IMR-90 (cell line): ENCODE data around the gene ELOVL2. TPM values are rescaled to one million over a fixed set of nuclear protein-coding genes. Genes with fewer than 3 reads are reported as not detected.

ENCODE experiments used
- ATAC-seq: fragments of 200-7000 bp; cut with Tn5 transposase; 2 replicates; pipeline ENCODE4 v1.9.1; 2020; ENCODE audit warnings: low read depth, mild to moderate bottlenecking, moderate library complexity
- BruUV-seq: library from RNA; stranded (reverse); fragments of 400-500 nt; replicated peaks from 2 replicates; lab custom pipeline; 2021; lab: Mats Ljungman, UMichigan
- CTCF ChIA-PET: fragments of 300-600 bp; formaldehyde crosslinking; extraction: SDS; loops from one replicate; lab custom pipeline; 2021; ENCODE audit warnings: antibody characterized with exemption; lab: Yijun Ruan, JAX
- POLR2A ChIA-PET: fragments of 300-600 bp; sonication (Branson Sonifier 250); formaldehyde crosslinking; loops from one replicate; lab custom pipeline; 2022; ENCODE audit warnings: antibody characterized with exemption; ENCODE audit not compliant: unreplicated experiment; lab: Charles Lee
- DNase-seq: peaks from one replicate; pipeline ENCODE4 v3.0.0; 2013
- H2AFZ ChIP-seq: replicated peaks from 2 replicates; pipeline ENCODE3; 2013; ENCODE audit warnings: low read length, mild to moderate bottlenecking; ENCODE audit not compliant: poor library complexity
- H2AK5ac ChIP-seq: 2 replicates; pipeline ENCODE4 v1.6.1; 2013; ENCODE audit warnings: low read depth, low read length, inconsistent platforms
- H2AK9ac ChIP-seq: replicated peaks from 2 replicates; pipeline ENCODE3; 2013; ENCODE audit warnings: mild to moderate bottlenecking, low read depth, low read length, moderate library complexity; ENCODE audit not compliant: poor library complexity
- H2BK120ac ChIP-seq: 2 replicates; pipeline ENCODE4 v1.6.1; 2013; ENCODE audit warnings: low read depth, low read length, inconsistent platforms
- H2BK15ac ChIP-seq: 3 replicates; pipeline ENCODE4 v1.6.1; 2013; ENCODE audit warnings: low read depth, low read length, inconsistent platforms
- H2BK20ac ChIP-seq: 2 replicates; pipeline ENCODE4 v1.6.1; 2013; ENCODE audit warnings: low read depth, mild to moderate bottlenecking, inconsistent platforms, low read length, moderate library complexity
- H2BK5ac ChIP-seq: 2 replicates; pipeline ENCODE4 v1.6.1; 2013; ENCODE audit warnings: mild to moderate bottlenecking, low read depth, low read length, inconsistent platforms; ENCODE audit not compliant: poor library complexity, severe bottlenecking
- H3K14ac ChIP-seq: replicated peaks from 2 replicates; pipeline ENCODE4 v1.6.1; 2013; ENCODE audit warnings: low read depth, low read length, inconsistent platforms
- H3K18ac ChIP-seq: 2 replicates; pipeline ENCODE4 v1.6.1; 2013; ENCODE audit warnings: low read depth, low read length, control low read depth
- H3K23ac ChIP-seq: 2 replicates; pipeline ENCODE4 v1.6.1; 2013; ENCODE audit warnings: low read depth, low read length, inconsistent platforms
- H3K27ac ChIP-seq: 2 replicates; pipeline ENCODE4 v1.5.1; 2013; ENCODE audit warnings: mild to moderate bottlenecking, control low read depth, low read length; ENCODE audit not compliant: insufficient read depth
- H3K27me3 ChIP-seq: 2 replicates; pipeline ENCODE4 v1.6.1; 2013; ENCODE audit warnings: low read length; ENCODE audit not compliant: control insufficient read depth, insufficient read depth
- H3K36me3 ChIP-seq: 2 replicates; pipeline ENCODE4 v1.6.1; 2013; ENCODE audit warnings: low read length, mixed read lengths; ENCODE audit not compliant: control insufficient read depth, insufficient read depth
- H3K4ac ChIP-seq: 2 replicates; pipeline ENCODE4 v1.6.1; 2013; ENCODE audit warnings: low read depth, low read length, inconsistent platforms
- H3K4me1 ChIP-seq: 2 replicates; pipeline ENCODE4 v1.6.1; 2013; ENCODE audit warnings: low read length, mixed read lengths; ENCODE audit not compliant: control insufficient read depth, insufficient read depth
- H3K4me2 ChIP-seq: 2 replicates; pipeline ENCODE4 v1.6.1; 2013; ENCODE audit warnings: low read depth, mild to moderate bottlenecking, control low read depth, low read length, moderate library complexity
- H3K4me3 ChIP-seq: 2 replicates; pipeline ENCODE4 v1.5.1; 2013; ENCODE audit warnings: low read depth, mild to moderate bottlenecking, control low read depth, low read length, moderate library complexity; ENCODE audit not compliant: insufficient read depth
- H3K56ac ChIP-seq: 2 replicates; pipeline ENCODE4 v1.6.1; 2013; ENCODE audit warnings: low read length, inconsistent platforms; ENCODE audit not compliant: insufficient read depth; ENCODE audit errors: extremely low read depth
- H3K79me1 ChIP-seq, 2 experiments: 2 replicates each; pipeline ENCODE4 v1.6.1; 2013; ENCODE audit warnings: low read length in 2 of 2, inconsistent platforms in 1 of 2, low read depth in 1 of 2
- H3K9ac ChIP-seq: 2 replicates; pipeline ENCODE4 v1.6.1; 2013; ENCODE audit warnings: low read depth, low read length, control low read depth
- H3K9me1 ChIP-seq: 2 replicates; pipeline ENCODE4 v1.6.1; 2013; ENCODE audit warnings: low read length, inconsistent platforms; ENCODE audit not compliant: insufficient read depth
- H3K9me3 ChIP-seq: 2 replicates; pipeline ENCODE4 v1.6.1; 2013; ENCODE audit warnings: low read length; ENCODE audit not compliant: control insufficient read depth, insufficient read depth
- H4K20me1 ChIP-seq: 2 replicates; pipeline ENCODE4 v1.6.1; 2013; ENCODE audit warnings: low read length, inconsistent platforms; ENCODE audit not compliant: insufficient read depth
- H4K5ac ChIP-seq: 2 replicates; pipeline ENCODE4 v1.6.1; 2013; ENCODE audit warnings: mild to moderate bottlenecking, low read depth, low read length, control low read depth
- H4K8ac ChIP-seq, 2 experiments: 2 replicates each; pipeline ENCODE4 v1.6.1; 2013; ENCODE audit warnings: low read depth in 2 of 2, low read length in 2 of 2, control low read depth in 1 of 2, inconsistent platforms in 1 of 2
- H4K91ac ChIP-seq: 2 replicates; pipeline ENCODE4 v1.6.1; 2013; ENCODE audit warnings: low read depth, low read length, inconsistent platforms; ENCODE audit not compliant: insufficient read depth
- BHLHE40 ChIP-seq: fragments of 150-350 bp; IDR thresholded peaks from 2 replicates; pipeline ENCODE4 v1.6.1; 2016; ENCODE audit warnings: mild to moderate bottlenecking, low read depth, low read length
- CEBPB ChIP-seq: IDR thresholded peaks from 2 replicates; pipeline ENCODE4 v1.6.1; 2012; ENCODE audit warnings: low read depth, low read length, improper control_type of control experiment
- CHD1 ChIP-seq: IDR thresholded peaks from 2 replicates; pipeline ENCODE4 v1.6.1; 2012; ENCODE audit warnings: low read depth, low read length, improper control_type of control experiment
- FOS ChIP-seq: fragments of 150-350 bp; IDR thresholded peaks from 2 replicates; pipeline ENCODE4 v1.6.1; 2016; ENCODE audit warnings: low read depth, low read length
- MAFK ChIP-seq: IDR thresholded peaks from 2 replicates; pipeline ENCODE4 v1.6.1; 2012; ENCODE audit warnings: low read depth, low read length, improper control_type of control experiment
- MAZ ChIP-seq: IDR thresholded peaks from 2 replicates; pipeline ENCODE4 v1.6.1; 2012; ENCODE audit warnings: low read depth, mild to moderate bottlenecking, low read length, improper control_type of control experiment, moderate library complexity, borderline replicate concordance
- MXI1 ChIP-seq: IDR thresholded peaks from 2 replicates; pipeline ENCODE4 v1.6.1; 2012; ENCODE audit warnings: low read depth, mild to moderate bottlenecking, low read length, moderate library complexity, borderline replicate concordance
- NFE2L2 ChIP-seq: fragments of 150-350 bp; IDR thresholded peaks from 2 replicates; pipeline ENCODE4 v1.6.1; 2016; ENCODE audit warnings: low read depth, mild to moderate bottlenecking, low read length
- POLR2A ChIP-seq: IDR thresholded peaks from 2 replicates; pipeline ENCODE4 v1.6.1; 2012; ENCODE audit warnings: mild to moderate bottlenecking, low read depth, low read length
- RAD21 ChIP-seq: IDR thresholded peaks from 2 replicates; pipeline ENCODE4 v1.6.1; 2012; ENCODE audit warnings: low read length, improper control_type of control experiment
- RCOR1 ChIP-seq: IDR thresholded peaks from 2 replicates; pipeline ENCODE4 v1.6.1; 2012; ENCODE audit warnings: mild to moderate bottlenecking, low read length, improper control_type of control experiment; ENCODE audit not compliant: insufficient replicate concordance
- RFX5 ChIP-seq: IDR thresholded peaks from 2 replicates; pipeline ENCODE4 v1.8.0; 2012; ENCODE audit warnings: low read depth, mild to moderate bottlenecking, low read length, moderate library complexity
- SMC3 ChIP-seq: fragments of 150-350 bp; IDR thresholded peaks from 2 replicates; pipeline ENCODE4 v1.6.1; 2016; ENCODE audit warnings: low read depth, mild to moderate bottlenecking, antibody characterized with exemption, low read length, moderate library complexity
- USF2 ChIP-seq: fragments of 150-350 bp; IDR thresholded peaks from 2 replicates; pipeline ENCODE4 v1.6.1; 2017; ENCODE audit warnings: mild to moderate bottlenecking, antibody characterized with exemption, low read length, low read depth
- WGBS, 2 experiments: methylation state at CpG; one replicate each; pipeline versions ENCODE4 v1.1.5 to v1.1.7; 2013; ENCODE audit warnings: missing lambda C conversion rate in 2 of 2; ENCODE audit not compliant: insufficient read length in 1 of 2; ENCODE audit errors: extremely low coverage in 2 of 2; 5-methylcytosine and 5-hydroxymethylcytosine counted together
- dilution Hi-C: fragments of 300-500 bp; cut with HindIII; formaldehyde crosslinking; loops from one replicate; pipeline ENCODE4 v1.14.3; 2018; ENCODE audit warnings: low sequenced_read_pairs; ENCODE audit not compliant: unreplicated experiment
- in situ Hi-C: fragments of 300-500 bp; cut with MboI; formaldehyde crosslinking; loops from 3 replicates; pipeline ENCODE4 v1.14.3; 2019; ENCODE audit warnings: low sequenced_read_pairs, inconsistent platforms, mixed read lengths
- intact Hi-C: fragments of 100-400 bp; cut with micrococcal nuclease; formaldehyde crosslinking; loops from 2 replicates; pipeline ENCODE4 v1.10.0; 2022
- polyA plus RNA-seq, 3 experiments: library from polyadenylated mRNA; depleted of rRNA; stranded (reverse); fragments of >200 nt; gene quantifications; 2 replicates each; pipeline ENCODE4 v1.2.3, GENCODE V29; 2012; ENCODE audit warnings: low replicate concordance in 1 of 3
- total RNA-seq: library from RNA; depleted of rRNA; stranded (reverse); fragments of >200 nt; gene quantifications from 2 replicates; pipeline ENCODE4 v1.2.3, GENCODE V29; 2012
- TF ChIP-seq, protein P1 (sequence below): conservative IDR thresholded peaks from 2 replicates; pipeline ENCODE4 v1.5.1; 2012; ENCODE audit warnings: mild to moderate bottlenecking, low read depth, low read length, improper control_type of control experiment
- TF ChIP-seq, protein P2 (sequence below): fragments of 150-350 bp; IDR thresholded peaks from 2 replicates; pipeline ENCODE4 v1.6.1; 2016; ENCODE audit warnings: low read depth, mild to moderate bottlenecking, low read length, moderate library complexity, borderline replicate concordance

ELOVL2 gene
- total and polyA plus RNA-seq, 2 of the 4 experiments (the other 2 are of a cell fraction) = 6.3 to 7.9 TPM

DNA sequence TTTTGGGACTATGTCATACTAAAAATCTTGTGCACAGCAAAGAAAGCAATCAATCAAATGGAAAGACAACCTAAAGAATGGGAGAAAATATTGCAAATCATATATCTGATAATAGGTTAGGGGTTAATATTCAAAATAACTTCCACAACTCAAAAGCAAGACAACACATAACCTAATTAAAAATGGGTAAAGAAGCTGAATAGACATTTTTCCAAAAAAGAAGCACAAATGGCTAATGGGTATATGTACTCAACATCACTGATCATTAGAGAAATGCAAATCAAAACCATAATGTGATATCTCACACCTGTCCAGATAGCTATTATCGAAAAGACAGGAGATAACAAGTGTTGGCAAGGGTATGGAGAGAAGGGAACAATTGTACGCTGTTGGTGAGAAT, 104.3 kb downstream of the ELOVL2 start:
- Histone ChIP-seq H2BK15ac (no peak overlapping the region), H3K18ac (no peak overlapping the region), H3K9ac (no peak overlapping the region), H3K4ac (no peak overlapping the region), H4K20me1 (no peaks in the 10 kb centered on the region), H3K56ac (no peak overlapping the region), H2BK5ac (no peak overlapping the region), H3K9me3 (no peaks in the 10 kb centered on the region), H3K4me3 (no peak overlapping the region), H3K14ac (no peak overlapping the region), H4K91ac (no peak overlapping the region), H3K4me2 (no peak overlapping the region), H3K4me1 (no peaks in the 10 kb centered on the region), H2AFZ (no peak overlapping the region), H4K8ac (no peak overlapping the region), H2BK120ac (no peak overlapping the region), H3K36me3 (no peaks in the 10 kb centered on the region), H3K23ac (no peak overlapping the region), H2BK20ac (no peak overlapping the region), H2AK5ac (no peak overlapping the region), H4K5ac (no peak overlapping the region), H3K79me1 (no peaks in the 10 kb centered on the region), H3K27ac (no peak overlapping the region), H3K27me3 (peaks cover 2% of the 10 kb centered on the region; the same call in 1 of the 2 replicates), H2AK9ac (no peak overlapping the region), H3K9me1 (no peaks in the 10 kb centered on the region)
- POLR2A ChIA-PET = no interaction called here
- TF ChIP-seq NFE2L2 = no peak
- no peak for TF ChIP-seq SMC3
- no peak for TF ChIP-seq MXI1
- TF ChIP-seq, protein P1, sequence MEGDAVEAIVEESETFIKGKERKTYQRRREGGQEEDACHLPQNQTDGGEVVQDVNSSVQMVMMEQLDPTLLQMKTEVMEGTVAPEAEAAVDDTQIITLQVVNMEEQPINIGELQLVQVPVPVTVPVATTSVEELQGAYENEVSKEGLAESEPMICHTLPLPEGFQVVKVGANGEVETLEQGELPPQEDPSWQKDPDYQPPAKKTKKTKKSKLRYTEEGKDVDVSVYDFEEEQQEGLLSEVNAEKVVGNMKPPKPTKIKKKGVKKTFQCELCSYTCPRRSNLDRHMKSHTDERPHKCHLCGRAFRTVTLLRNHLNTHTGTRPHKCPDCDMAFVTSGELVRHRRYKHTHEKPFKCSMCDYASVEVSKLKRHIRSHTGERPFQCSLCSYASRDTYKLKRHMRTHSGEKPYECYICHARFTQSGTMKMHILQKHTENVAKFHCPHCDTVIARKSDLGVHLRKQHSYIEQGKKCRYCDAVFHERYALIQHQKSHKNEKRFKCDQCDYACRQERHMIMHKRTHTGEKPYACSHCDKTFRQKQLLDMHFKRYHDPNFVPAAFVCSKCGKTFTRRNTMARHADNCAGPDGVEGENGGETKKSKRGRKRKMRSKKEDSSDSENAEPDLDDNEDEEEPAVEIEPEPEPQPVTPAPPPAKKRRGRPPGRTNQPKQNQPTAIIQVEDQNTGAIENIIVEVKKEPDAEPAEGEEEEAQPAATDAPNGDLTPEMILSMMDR = no peak
- TF ChIP-seq MAFK = no peak
- TF ChIP-seq RAD21 = no peak
- no peak for TF ChIP-seq MAZ
- TF ChIP-seq BHLHE40 = no peak
- no peak for TF ChIP-seq CEBPB
- TF ChIP-seq RFX5 = no peak
- no peak for TF ChIP-seq CHD1
- TF ChIP-seq FOS = no peak
- no peak for TF ChIP-seq POLR2A
- TF ChIP-seq, protein P2, sequence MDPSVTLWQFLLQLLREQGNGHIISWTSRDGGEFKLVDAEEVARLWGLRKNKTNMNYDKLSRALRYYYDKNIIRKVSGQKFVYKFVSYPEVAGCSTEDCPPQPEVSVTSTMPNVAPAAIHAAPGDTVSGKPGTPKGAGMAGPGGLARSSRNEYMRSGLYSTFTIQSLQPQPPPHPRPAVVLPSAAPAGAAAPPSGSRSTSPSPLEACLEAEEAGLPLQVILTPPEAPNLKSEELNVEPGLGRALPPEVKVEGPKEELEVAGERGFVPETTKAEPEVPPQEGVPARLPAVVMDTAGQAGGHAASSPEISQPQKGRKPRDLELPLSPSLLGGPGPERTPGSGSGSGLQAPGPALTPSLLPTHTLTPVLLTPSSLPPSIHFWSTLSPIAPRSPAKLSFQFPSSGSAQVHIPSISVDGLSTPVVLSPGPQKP = no peak
- TF ChIP-seq USF2 = no peak
- no peak for TF ChIP-seq RCOR1
- no peak for DNase-seq
- CTCF ChIA-PET = no interaction called here
- in situ Hi-C loops (no loop called here), dilution Hi-C loops (no loop called here), intact Hi-C loops (no loop called here)
- ATAC-seq = no peak
- WGBS, 2 experiments = no CpG with 5 or more reads among the region's 2 CpGs
- no TSS peak for BruUV-seq
